ENCODE measurements around the gene EP400. TPM values are rescaled to one million over a fixed set of nuclear protein-coding genes. Genes with fewer than 3 reads are reported as not detected.
"Not testable (repeated sequence)": the region's sequence is repeated elsewhere in the genome, so short reads cannot be mapped to it uniquely, and the experiment has no call there.

Gene EP400
- total and polyA plus RNA-seq, 5 donors, result 10.1 to 21.6 (median 16.5) TPM

DNA sequence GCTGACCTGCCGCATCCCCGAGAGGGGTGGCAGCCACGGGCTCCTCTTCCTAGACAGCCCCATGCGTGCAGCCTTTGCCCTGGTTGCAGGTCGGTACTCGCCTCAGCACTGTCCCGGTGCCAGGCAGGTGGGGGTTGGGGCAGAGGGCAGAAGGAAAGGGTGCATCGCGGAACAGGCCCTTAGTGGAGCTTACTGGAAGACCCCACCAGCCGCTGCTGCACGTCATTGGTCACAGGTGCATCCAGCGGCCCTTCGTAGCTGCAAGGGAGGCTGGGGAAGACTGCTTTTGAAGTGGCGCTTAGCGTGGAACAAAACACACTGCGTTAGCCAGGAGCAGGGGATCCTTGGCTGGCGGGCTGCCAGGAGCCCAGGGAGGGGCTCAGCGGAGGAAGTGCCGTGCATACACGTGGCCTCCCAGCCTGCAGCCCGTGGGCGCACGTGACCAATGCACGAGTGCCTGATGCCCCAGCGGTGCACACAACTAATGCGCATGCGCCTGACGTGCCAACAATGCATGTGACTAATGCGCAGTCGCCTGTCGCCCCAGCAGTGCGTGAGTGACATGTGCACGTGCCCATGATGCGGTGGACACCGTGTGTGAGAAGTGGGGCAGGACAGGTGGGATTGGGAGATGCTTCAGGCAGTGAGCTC, 5.0 kb upstream of the EP400 start:
- no peak overlapping the region for H3K4me3 ChIP-seq (ENCODE audit: low read length)
- H3K4me1 ChIP-seq (ENCODE audit: control insufficient read depth, insufficient read depth, low read length), result peaks cover 2% of the 10 kb centered on the region
- DNase-seq, result no peak
- intact Hi-C loops (cut with DNase I), result loop anchor here in 1 of 4 donors (5.0 kb wide), 1 partner anchor 47 kb away; no protein-coding TSS in a partner anchor
- no peaks in the 10 kb centered on the region for H3K27me3 ChIP-seq (ENCODE audit: control insufficient read depth, insufficient read depth)
- WGBS, result 92% methylated on average over 35 of the region's 35 CpGs
- H3K9me3 ChIP-seq (ENCODE audit: control insufficient read depth, low read length), result no peaks in the 10 kb centered on the region
- no peak for ATAC-seq
- H3K27ac ChIP-seq (ENCODE audit: low read length), result no peak overlapping the region

GRCh38 chr12:131946757-131947156, 3.0 kb upstream of the EP400 start:
- WGBS, result 74% methylated on average over 6 of the region's 6 CpGs
- no peak overlapping the region for H3K27ac ChIP-seq (ENCODE audit: low read length)
- intact Hi-C loops (cut with DNase I), result loop anchor here in 1 of 4 donors (5.0 kb wide), 1 partner anchor 49 kb away; no protein-coding TSS in a partner anchor

DNA sequence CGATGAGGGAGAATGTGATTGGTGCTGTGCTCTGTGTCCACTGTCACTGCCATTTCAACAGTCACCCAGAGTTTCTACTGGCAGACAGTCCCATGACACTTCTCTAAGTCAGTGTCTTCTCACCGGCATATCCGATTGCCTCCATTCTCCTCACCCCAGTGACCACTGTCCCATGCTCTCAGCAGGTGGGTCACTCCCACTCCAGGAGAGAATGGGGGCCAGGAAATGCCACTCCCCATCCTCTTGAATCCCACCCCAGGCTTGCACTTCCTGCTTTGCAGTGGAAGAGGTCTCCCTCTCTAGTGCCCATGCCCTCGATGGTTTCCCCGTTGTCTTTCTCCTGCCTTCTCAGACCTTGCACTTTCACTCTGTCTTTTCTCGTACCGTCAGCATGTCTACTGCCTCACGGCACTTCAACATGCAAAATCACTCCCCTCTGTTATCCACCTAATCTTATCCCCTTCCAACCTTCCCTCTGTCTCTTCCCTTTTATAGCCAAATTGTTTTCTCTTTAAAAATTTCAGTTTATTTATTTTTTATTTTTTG, 2.2 kb upstream of the EP400 start:
- no peaks in the 10 kb centered on the region for H3K9me3 ChIP-seq (ENCODE audit: control insufficient read depth, low read length)
- H3K4me3 ChIP-seq (ENCODE audit: low read length), result no peak overlapping the region
- H3K27ac ChIP-seq (ENCODE audit: low read length), result no peak overlapping the region
- intact Hi-C loops (cut with DNase I), result loop anchor here in 1 of 4 donors (5.0 kb wide), 1 partner anchor 50 kb away; no protein-coding TSS in a partner anchor
- ATAC-seq (no peak), DNase-seq (no peak)
- H3K27me3 ChIP-seq (ENCODE audit: control insufficient read depth, insufficient read depth), result no peaks in the 10 kb centered on the region
- peaks cover 3% of the 10 kb centered on the region for H3K4me1 ChIP-seq (ENCODE audit: control insufficient read depth, insufficient read depth, low read length)
- 26% methylated on average over 8 of the region's 8 CpGs for WGBS

More at GRCh38 chr12:131946757-131947156, 3.0 kb upstream of the EP400 start:
- no peak for ATAC-seq
- Histone ChIP-seq H3K27me3 (ENCODE audit: control insufficient read depth, insufficient read depth) (no peaks in the 10 kb centered on the region), H3K9me3 (ENCODE audit: control insufficient read depth, low read length) (no peaks in the 10 kb centered on the region), H3K4me1 (ENCODE audit: control insufficient read depth, insufficient read depth, low read length) (peaks cover 2% of the 10 kb centered on the region), H3K4me3 (ENCODE audit: low read length) (no peak overlapping the region)
- DNase-seq, result no peak

- Histone ChIP-seq H3K4me1 (ENCODE audit: control insufficient read depth, insufficient read depth, low read length) (peaks cover 4% of the 10 kb centered on the region), H3K27ac (ENCODE audit: low read length) (no peak overlapping the region), H3K4me3 (ENCODE audit: low read length) (no peak overlapping the region), H3K9me3 (ENCODE audit: control insufficient read depth, low read length) (no peaks in the 10 kb centered on the region), H3K27me3 (ENCODE audit: control insufficient read depth, insufficient read depth) (no peaks in the 10 kb centered on the region)
- no peak for DNase-seq
- WGBS, result 75% methylated on average over 1 of the region's 1 CpG
- intact Hi-C loops (cut with DNase I), result loop anchor here in 1 of 4 donors (5.0 kb wide), 1 partner anchor 51 kb away; no protein-coding TSS in a partner anchor
- ATAC-seq, result no peak
Observed at GRCh38 chr12:131948166-131948712, 1.5 kb upstream of the EP400 start.

GRCh38 chr12:131948713-131949430, 870 bp upstream of the EP400 start:
- H3K27me3 ChIP-seq (ENCODE audit: control insufficient read depth, insufficient read depth); DNase-seq; H3K4me1 ChIP-seq (ENCODE audit: control insufficient read depth, insufficient read depth, low read length); H3K9me3 ChIP-seq (ENCODE audit: control insufficient read depth, low read length): not testable (repeated sequence)
- Histone ChIP-seq H3K4me3 (ENCODE audit: low read length) (peak overlapping the region; percentile 95), H3K27ac (ENCODE audit: low read length) (peak overlapping the region; percentile 72)
- ATAC-seq, result peak in 1 of 2 donors; percentile 4
- intact Hi-C loops (cut with DNase I), result loop anchor here in 1 of 4 donors (5.0 kb wide), 1 partner anchor 52 kb away; no protein-coding TSS in a partner anchor
- 47% methylated on average over 23 of the region's 23 CpGs for WGBS

DNA sequence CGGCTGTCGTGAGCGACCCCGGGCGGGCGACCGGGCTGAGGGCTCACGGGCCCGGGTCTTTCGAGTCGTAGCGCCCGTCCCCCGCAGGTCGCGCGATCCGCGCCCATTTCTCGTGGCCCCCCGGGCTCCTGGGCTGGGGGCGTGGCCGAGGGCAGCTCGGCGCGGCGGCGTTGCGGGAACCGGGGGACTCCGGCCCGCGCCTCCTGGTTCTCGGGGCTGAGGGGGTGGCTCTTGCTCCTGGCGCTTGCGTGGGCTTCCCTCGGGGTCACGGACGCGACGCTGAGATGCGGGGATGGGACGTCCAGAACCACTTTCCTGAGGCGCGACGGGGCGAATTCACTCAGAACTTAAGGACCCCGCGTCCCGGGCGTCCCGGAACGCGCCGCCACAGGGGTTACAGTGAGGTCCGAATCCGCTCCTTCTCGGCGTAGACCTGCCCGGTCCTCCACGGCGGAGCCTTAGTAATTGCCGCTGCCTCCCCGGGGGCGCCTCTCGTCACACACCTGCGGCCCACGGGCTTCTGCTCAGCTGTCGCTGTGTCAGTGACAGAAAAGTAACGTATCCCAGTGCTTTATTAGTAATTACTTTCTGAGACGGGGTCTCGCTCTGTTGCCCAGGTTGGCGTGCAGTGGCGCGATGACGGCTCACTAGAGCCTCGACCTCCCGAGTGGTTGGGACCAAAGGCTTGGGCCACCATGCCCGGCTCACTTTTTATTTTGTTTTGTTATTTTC, 606 bp downstream of the EP400 start:
- Histone ChIP-seq H3K4me1 (ENCODE audit: control insufficient read depth, insufficient read depth, low read length) (peaks cover 4% of the 10 kb centered on the region), H3K27me3 (ENCODE audit: control insufficient read depth, insufficient read depth) (no peaks in the 10 kb centered on the region), H3K27ac (ENCODE audit: low read length) (peak overlapping the region; percentile 11), H3K9me3 (ENCODE audit: control insufficient read depth, low read length) (no peaks in the 10 kb centered on the region), H3K4me3 (ENCODE audit: low read length) (peak overlapping the region; percentile 95)
- intact Hi-C loops (cut with DNase I), result no loop called here
- peak; percentile 41 to 79 (median 76) for DNase-seq
- WGBS, result 1% methylated on average over 79 of the region's 79 CpGs
- peak; percentile 6 for ATAC-seq

GRCh38 chr12:131953810-131954209, 4.1 kb downstream of the EP400 start:
- H3K27ac ChIP-seq (ENCODE audit: low read length); intact Hi-C loops (cut with DNase I); H3K27me3 ChIP-seq (ENCODE audit: control insufficient read depth, insufficient read depth); H3K9me3 ChIP-seq (ENCODE audit: control insufficient read depth, low read length); H3K4me3 ChIP-seq (ENCODE audit: low read length); DNase-seq; H3K4me1 ChIP-seq (ENCODE audit: control insufficient read depth, insufficient read depth, low read length); ATAC-seq: not testable (repeated sequence)
- WGBS, result 96% methylated on average over 9 of the region's 9 CpGs

DNA sequence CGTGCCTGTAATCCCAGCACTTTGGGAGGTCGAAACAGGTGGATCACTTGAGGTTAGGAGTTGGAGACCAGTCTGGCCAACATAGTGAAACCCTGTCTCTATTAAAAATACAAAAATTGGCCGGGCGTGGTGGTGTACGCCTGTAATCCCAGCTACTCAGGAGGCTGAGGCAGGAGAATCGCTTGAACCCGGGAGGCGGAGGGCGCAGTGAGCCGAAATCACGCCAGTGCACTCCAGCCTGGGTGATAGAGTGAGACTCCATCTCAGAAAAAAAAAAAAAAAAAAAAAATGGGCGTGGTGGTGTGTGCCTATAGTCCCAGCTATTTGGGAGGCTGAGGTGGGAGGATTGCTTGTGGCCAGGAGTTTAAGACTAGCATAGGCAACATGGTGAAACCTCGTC, 4.7 kb downstream of the EP400 start:
- H3K4me1 ChIP-seq (ENCODE audit: control insufficient read depth, insufficient read depth, low read length); H3K27me3 ChIP-seq (ENCODE audit: control insufficient read depth, insufficient read depth); H3K27ac ChIP-seq (ENCODE audit: low read length); H3K9me3 ChIP-seq (ENCODE audit: control insufficient read depth, low read length); H3K4me3 ChIP-seq (ENCODE audit: low read length); ATAC-seq; intact Hi-C loops (cut with DNase I); DNase-seq: not testable (repeated sequence)
- WGBS, result 95% methylated on average over 13 of the region's 13 CpGs

DNA sequence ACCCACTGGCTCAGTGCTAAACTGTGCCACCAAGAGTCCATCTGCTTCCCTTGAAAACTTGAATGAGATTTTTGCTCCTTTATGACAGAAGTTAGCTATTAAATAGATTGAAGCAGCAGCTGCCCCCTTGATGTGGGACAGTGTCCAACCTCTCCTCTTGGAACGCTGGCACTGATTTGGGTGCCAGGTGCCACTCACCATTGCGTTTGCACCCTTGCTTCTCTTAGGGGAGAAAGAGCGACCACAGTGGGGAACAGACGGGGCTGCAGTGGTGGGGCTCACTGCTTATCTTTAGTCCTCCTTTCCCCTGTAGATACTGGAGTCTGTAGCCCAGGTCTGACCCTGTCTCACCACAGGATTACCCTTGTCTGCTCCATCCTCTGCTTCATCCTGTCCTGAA, 9.4 kb downstream of the EP400 start:
- ATAC-seq, result no peak
- 64% methylated on average over 4 of the region's 4 CpGs for WGBS
- H3K4me3 ChIP-seq (ENCODE audit: low read length), result no peak overlapping the region
- no peak for DNase-seq
- H3K27me3 ChIP-seq (ENCODE audit: control insufficient read depth, insufficient read depth), result no peaks in the 10 kb centered on the region
- peaks cover 10% of the 10 kb centered on the region for H3K4me1 ChIP-seq (ENCODE audit: control insufficient read depth, insufficient read depth, low read length)
- intact Hi-C loops (cut with DNase I), result no loop called here
- no peaks in the 10 kb centered on the region for H3K9me3 ChIP-seq (ENCODE audit: control insufficient read depth, low read length)
- no peak overlapping the region for H3K27ac ChIP-seq (ENCODE audit: low read length)

GRCh38 chr12:131959641-131960589, 10.2 kb downstream of the EP400 start:
- ATAC-seq, result peak; percentile 18 to 48
- Histone ChIP-seq H3K9me3 (ENCODE audit: control insufficient read depth, low read length) (no peaks in the 10 kb centered on the region), H3K27ac (ENCODE audit: low read length) (no peak overlapping the region), H3K4me3 (ENCODE audit: low read length) (no peak overlapping the region), H3K27me3 (ENCODE audit: control insufficient read depth, insufficient read depth) (no peaks in the 10 kb centered on the region), H3K4me1 (ENCODE audit: control insufficient read depth, insufficient read depth, low read length) (peaks cover 10% of the 10 kb centered on the region)
- DNase-seq, result no peak
- intact Hi-C loops (cut with DNase I), result no loop called here
- 67% methylated on average over 16 of the region's 16 CpGs for WGBS
